ENCODE measurements around the gene KIF18B.
A peak's percentile ranks its signal among the peaks of the same experiment; 100 is the strongest.

Gene KIF18B

GRCh38 chr17:44917456-44917855 is 30.1 kb downstream of the KIF18B start:
- DNase-seq, result no peak

- no peak for DNase-seq
Measured at GRCh38 chr17:44916781-44917241, 30.8 kb downstream of the KIF18B start.

GRCh38 chr17:44915862-44916780 is 31.5 kb downstream of the KIF18B start:
- no peak for DNase-seq

GRCh38 chr17:44915321-44915726 is 32.2 kb downstream of the KIF18B start, which contains the start of gene GFAP:
Gene GFAP, minus strand, starts transcription at chr17:44915500. Its CDS starts 14 bp downstream, at chr17:44915486.
- no peak for DNase-seq

- DNase-seq, result no peak
Measured at GRCh38 chr17:44914698-44915271, 32.8 kb downstream of the KIF18B start.

- DNase-seq, result no peak
Measured at GRCh38 chr17:44914148-44914547, 33.4 kb downstream of the KIF18B start.

GRCh38 chr17:44913676-44914075 is 33.9 kb downstream of the KIF18B start:
- no peak for DNase-seq

- no peak for DNase-seq
Measured at GRCh38 chr17:44912763-44913544, 34.6 kb downstream of the KIF18B start.

- peak; percentile 25 for DNase-seq
Measured at GRCh38 chr17:44911133-44912001, 36.2 kb downstream of the KIF18B start.

- no peak for DNase-seq
Measured at GRCh38 chr17:44910231-44911106, 37.1 kb downstream of the KIF18B start.

- no peak for DNase-seq
Measured at GRCh38 chr17:44909681-44910144, 37.9 kb downstream of the KIF18B start.

GRCh38 chr17:44908761-44909326 is 38.7 kb downstream of the KIF18B start:
- no peak for DNase-seq

GRCh38 chr17:44907729-44908470 is 39.7 kb downstream of the KIF18B start:
- DNase-seq, result no peak

GRCh38 chr17:44906763-44907728 is 40.5 kb downstream of the KIF18B start:
- no peak for DNase-seq

GRCh38 chr17:44906010-44906646 is 41.4 kb downstream of the KIF18B start:
- no peak for DNase-seq

- DNase-seq, result no peak
Measured at GRCh38 chr17:44905006-44906000, 42.3 kb downstream of the KIF18B start.

All from central memory CD4-positive, alpha-beta T cell (primary cell).